HG03060 (cell line): ENCODE measurements around the gene DENND1A.

ENCODE experiments used
- ATAC-seq: cut with Tn5 transposase; IDR thresholded peaks from one replicate; pipeline ENCODE4 v1.9.1; 2021; ENCODE audit warnings: low read depth, moderate number of reproducible peaks; ENCODE audit not compliant: unreplicated experiment

Gene DENND1A

GRCh38 chr9:123523001-123523400 is 406.9 kb downstream of the DENND1A start:
- ATAC-seq, result no peak

GRCh38 chr9:123522251-123522650 is 407.7 kb downstream of the DENND1A start:
- ATAC-seq, result no peak

DNA sequence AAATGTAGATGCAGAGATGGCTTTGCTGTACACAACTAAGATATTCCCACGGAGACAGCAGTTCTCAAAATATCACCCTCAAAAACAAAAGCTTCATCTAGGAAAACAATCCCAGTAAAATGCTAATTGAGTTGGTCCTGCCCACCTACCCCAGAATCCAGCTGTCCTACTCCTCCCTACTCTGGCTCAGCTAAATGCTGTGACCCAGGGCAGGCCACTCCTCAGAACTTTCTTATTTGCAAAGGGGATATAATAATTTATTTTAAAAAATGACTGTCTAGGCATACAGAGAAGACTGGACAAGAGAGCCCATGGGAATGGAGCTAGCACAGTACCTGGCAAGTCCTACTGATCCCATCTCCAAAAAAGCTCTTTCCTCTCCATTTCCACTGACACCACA is 411.6 kb downstream of the DENND1A start:
- no peak for ATAC-seq

- no peak for ATAC-seq
Measured at GRCh38 chr9:123517512-123517911, 412.4 kb downstream of the DENND1A start.

- no peak for ATAC-seq
Measured at GRCh38 chr9:123514766-123515165, 415.2 kb downstream of the DENND1A start.

GRCh38 chr9:123513554-123513953 is 416.4 kb downstream of the DENND1A start:
- ATAC-seq, result no peak

GRCh38 chr9:123511326-123512277 is 418.3 kb downstream of the DENND1A start:
- no peak for ATAC-seq

DNA sequence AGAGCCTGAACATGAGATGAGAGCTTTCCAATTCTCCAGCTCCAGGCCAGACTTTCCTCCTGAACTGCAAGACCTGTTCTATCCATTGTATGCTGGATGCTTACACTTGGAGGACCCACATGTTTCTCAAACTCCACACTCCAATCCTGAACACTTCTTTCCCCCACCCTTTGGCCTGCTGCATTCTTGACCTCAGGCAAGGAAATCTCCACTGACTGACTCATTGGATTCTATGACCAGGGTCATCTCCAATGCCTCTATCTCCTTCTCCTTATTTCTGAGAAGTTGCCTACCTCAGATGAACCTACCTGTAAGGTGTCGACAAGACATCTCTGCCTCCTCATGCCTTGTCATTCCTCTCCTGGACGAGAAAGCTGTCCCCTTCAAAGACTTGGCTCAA is 420.3 kb downstream of the DENND1A start:
- no peak for ATAC-seq

DNA sequence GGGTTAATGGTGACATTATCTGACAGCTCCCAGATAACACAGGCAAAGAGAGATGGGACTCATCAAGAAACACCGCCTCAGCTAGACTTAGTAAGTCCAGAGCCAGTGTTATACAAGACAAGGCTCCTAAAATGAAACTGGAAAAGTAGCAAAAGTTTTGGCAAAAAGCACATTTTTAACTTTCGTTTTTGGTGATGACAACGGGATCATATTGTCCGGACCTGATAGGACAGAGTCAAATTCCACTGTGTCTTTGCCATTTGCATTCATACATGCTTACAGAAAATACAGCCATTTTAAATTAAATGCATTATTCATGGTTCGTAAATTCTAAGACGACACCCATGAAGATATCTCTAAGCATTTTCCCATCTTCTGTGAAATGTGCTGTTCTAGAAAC is 421.9 kb downstream of the DENND1A start:
- ATAC-seq, result no peak

GRCh38 chr9:123505496-123505895 is 424.4 kb downstream of the DENND1A start:
- ATAC-seq, result no peak

GRCh38 chr9:123500336-123500735 is 429.6 kb downstream of the DENND1A start:
- no peak for ATAC-seq

GRCh38 chr9:123497830-123498229 is 432.1 kb downstream of the DENND1A start:
- ATAC-seq, result no peak

GRCh38 chr9:123495731-123496130 is 434.2 kb downstream of the DENND1A start:
- no peak for ATAC-seq

DNA sequence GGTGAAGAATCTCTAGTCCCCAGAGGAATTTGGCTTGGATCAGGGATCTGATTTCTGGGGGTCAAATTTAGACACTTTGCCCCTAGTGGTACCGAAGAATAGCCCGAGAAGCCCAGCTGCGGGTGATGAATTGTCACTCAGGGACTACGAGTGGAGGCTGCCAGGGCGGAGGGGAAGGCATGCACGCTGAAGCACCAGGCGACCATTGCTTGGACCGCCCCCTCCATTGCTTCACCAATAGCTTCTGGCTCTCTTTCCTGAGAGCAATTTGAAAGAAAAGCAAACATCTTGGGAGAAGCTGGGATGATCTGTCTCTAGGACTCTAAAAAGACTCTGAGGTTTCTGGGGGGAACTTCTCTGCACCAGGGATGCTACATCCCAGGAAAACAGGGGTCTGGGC is 436.3 kb downstream of the DENND1A start:
- no peak for ATAC-seq

DNA sequence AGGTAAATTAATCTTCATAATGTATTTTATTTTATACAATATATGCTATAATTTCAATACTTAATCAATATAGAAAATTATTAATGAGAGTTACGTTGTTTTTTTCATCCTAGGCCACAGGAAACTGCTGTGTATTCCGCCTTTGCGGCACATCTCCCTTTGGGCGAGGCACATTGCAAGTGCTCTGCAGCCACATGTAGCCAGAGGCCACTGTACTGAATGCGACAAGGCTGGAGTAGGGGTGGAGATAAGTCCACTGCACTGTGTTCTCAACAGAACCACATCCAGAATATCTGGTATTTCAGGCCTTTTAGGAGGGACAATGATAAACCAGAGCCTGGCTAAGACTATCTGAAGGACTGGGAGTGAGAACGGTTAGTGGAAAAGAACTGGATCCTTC is 439.2 kb downstream of the DENND1A start:
- ATAC-seq, result no peak

DNA sequence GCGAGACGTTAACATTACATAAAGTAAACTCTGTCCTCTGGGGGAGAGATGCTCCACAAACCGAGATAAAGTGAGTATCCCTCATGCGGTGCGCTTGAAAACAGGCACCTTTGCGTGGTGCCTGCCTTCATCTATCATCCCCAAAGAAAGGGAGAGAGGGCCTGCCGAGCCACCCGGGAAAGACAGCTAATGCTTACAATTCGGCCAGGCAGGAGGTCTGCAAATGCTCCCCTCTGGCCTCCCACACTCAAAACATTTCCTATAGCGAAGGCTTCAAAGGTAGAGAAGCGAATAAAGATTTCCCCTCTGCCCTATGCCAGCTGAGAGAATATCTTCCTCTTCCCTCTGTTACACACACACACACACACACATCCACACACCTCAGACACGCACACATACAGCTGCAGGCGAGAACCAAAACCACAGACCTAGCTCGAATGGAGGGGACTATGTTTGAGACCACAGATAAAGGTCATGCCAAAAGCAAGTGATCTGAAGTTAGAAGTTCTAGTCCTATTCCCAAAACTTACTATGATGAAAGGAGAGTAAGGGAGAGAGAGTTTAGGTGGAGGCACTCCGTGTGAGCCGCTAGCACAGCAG is 441.1 kb downstream of the DENND1A start:
- no peak for ATAC-seq

DNA sequence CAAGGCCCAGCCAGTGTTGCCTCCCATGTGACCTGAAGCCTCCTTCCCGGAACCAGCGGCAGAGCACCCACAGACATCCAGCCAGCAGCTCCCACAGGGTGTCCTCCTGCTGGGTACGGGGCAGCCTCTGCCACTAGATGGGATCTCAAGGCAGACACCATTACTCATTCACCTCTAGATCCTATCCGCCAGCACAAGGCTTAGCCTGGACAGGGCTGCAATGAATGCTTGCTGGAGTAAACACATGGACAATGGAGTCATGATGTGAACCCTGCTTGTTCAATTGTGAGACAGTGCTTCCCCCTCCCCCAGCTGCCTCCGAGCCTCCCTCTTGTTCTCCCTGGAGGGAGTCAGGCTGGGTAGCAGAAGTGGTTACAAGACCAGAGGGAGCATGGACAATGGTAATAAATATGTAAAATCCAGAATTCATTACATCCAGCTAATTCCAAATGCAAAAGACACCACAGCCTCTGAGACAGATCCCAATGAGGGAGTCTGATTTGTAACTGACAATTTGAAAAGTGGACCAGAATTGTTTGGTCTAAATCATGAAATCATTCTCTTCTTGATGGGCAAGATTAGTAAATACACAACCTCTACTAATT is 441.9 kb downstream of the DENND1A start:
- ATAC-seq, result no peak

GRCh38 chr9:123486431-123486830 is 443.5 kb downstream of the DENND1A start:
- ATAC-seq, result no peak

GRCh38 chr9:123485216-123485615 is 444.7 kb downstream of the DENND1A start:
- ATAC-seq, result no peak

DNA sequence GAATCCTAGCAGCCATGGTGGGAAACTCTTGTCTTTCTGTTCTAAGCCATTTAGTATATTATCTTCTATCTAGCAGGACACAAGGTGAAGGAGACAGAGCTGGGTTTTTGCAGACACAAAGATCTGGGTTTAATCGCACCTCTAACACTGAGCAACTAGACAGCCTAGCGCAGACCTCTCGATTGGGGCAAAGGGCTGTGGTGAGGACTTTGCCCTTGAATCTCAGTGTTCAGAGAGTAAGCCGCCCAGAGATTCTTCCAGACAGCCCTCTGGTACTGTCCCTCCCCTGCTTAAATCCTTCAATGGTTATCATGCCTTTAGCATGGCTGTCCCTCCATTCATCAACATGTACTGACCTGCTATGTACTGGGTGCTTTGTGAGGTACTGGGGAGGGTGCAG is 445.8 kb downstream of the DENND1A start:
- no peak for ATAC-seq

DNA sequence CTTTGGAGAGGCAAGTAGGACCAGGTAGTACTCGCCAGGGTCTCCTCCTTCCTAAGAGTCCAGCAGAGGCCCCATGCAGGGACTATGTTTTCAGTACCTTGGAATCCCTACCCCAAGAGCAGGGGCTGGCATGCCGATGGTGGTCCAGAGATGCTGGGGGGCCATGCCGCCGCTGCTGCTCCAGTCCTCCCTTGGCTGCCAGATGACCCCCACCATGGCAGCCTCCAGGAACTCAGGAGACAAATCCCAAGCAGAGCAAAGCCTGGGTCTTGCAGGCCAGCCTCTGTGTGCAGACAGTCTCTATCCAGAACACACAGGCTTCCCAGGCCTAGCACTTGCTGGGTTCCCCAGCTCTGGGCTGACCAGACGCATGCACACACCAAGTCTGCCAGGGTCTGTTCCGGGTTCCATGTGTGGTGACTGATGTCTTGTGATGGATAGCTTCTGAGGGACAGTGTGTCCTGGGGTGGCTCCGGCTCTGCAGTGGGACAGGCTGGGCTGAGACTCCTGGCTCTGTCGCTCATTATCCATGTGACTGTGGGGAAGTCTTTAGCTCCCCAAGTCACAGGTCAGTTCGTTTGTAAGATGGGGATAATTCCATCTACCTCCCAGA is 446.6 kb downstream of the DENND1A start:
- no peak for ATAC-seq
